ENCODE results near the gene GPR32. TPM values are rescaled to one million over a fixed set of nuclear protein-coding genes. Genes with fewer than 3 reads are reported as not detected.
A peak's percentile ranks its signal among the peaks of the same experiment; 100 is the strongest.
"Not testable (repeated sequence)": the region's sequence is repeated elsewhere in the genome, so short reads cannot be mapped to it uniquely, and the experiment has no call there.

The GPR32 gene
- total RNA-seq, 1 donor from 2014 or later, result not detected

DNA sequence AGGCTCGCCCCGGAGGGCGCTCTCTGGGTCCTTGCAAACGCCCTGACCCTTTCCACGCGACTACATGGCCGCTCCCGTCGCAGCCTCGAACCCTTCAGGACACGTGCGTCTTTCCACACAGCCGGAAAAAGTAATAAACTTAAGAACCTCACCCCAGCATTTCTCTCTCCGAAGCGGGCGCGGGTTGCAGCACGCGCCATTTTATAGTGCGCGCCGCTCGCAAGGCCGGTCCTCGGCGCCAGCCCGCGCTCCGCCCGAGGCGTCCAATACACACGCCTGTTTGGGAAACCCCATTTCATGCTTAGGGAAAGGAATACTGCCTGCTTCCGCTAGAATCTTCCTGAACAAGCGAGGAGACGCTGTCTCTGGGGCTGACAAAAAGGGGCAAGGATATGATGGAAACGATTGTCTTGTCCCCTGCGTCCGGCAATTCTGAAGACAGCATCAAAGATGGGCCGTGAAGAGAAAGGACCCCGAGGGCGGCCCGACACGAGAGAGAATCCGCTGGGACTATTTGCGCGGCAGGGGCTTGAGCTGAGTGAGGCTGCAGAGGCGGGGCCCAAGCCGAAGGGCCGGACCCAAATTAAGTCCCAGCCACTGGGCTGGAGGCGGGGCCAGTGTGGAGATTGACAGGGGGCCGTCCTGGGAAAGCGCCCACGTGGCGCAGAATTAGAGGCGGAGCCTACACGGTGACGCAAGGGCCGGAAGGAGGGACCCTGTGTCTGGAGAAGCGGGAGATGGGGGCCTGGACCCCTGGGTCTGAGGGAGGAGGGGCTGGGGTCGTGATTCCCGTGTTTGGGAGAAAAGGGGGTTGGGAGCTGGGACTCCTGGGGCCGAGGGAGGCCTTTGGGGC lies 34.4 kb downstream of the GPR32 start:
- Mint-ChIP-seq H3K4me3 (ENCODE audit: unreplicated experiment) (peak overlapping the region; percentile 99), H3K9me3 (ENCODE audit: low read depth) (no peaks in the 10 kb centered on the region), H3K27me3 (ENCODE audit: low read depth) (no peaks in the 10 kb centered on the region), H3K27ac (ENCODE audit: unreplicated experiment) (peak overlapping the region; percentile 100), H3K4me1 (ENCODE audit: low read depth) (peaks cover 30% of the 10 kb centered on the region), H3K36me3 (ENCODE audit: low read depth) (peaks cover 10% of the 10 kb centered on the region)
- TF ChIP-seq, protein P1, sequence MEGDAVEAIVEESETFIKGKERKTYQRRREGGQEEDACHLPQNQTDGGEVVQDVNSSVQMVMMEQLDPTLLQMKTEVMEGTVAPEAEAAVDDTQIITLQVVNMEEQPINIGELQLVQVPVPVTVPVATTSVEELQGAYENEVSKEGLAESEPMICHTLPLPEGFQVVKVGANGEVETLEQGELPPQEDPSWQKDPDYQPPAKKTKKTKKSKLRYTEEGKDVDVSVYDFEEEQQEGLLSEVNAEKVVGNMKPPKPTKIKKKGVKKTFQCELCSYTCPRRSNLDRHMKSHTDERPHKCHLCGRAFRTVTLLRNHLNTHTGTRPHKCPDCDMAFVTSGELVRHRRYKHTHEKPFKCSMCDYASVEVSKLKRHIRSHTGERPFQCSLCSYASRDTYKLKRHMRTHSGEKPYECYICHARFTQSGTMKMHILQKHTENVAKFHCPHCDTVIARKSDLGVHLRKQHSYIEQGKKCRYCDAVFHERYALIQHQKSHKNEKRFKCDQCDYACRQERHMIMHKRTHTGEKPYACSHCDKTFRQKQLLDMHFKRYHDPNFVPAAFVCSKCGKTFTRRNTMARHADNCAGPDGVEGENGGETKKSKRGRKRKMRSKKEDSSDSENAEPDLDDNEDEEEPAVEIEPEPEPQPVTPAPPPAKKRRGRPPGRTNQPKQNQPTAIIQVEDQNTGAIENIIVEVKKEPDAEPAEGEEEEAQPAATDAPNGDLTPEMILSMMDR (IDR thresholded peaks at IDR 0.05), result peak; percentile 22
- DNase-seq (ENCODE audit: low spot score), result peak; percentile 100

DNA sequence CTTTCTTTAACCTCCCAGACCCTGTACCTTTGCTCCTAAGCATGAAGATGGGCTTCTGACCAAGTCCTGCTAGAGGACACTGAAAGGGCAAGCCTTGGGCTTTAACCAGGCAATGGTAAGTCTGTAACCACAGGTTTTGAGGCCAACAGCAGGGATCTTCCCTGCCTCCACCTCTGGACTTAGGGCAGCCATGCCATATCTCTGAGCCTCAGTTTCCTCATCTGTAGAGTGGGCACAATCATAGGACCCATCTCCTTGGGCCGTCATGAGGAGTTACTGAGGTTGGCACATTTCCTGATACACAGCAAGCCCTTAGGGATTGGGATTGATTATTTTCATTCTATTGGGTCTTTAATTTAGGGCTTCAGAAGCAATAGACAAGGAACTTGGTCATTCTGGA lies 38.6 kb downstream of the GPR32 start:
- H3K9me3 Mint-ChIP-seq (ENCODE audit: low read depth), result no peaks in the 10 kb centered on the region
- H3K4me1 Mint-ChIP-seq (ENCODE audit: low read depth), result peaks cover 16% of the 10 kb centered on the region
- H3K36me3 Mint-ChIP-seq (ENCODE audit: low read depth), result peaks cover 2% of the 10 kb centered on the region
- no peak overlapping the region for H3K27ac Mint-ChIP-seq (ENCODE audit: unreplicated experiment)
- no peak for DNase-seq (ENCODE audit: low spot score)
- peaks cover 8% of the 10 kb centered on the region for H3K27me3 Mint-ChIP-seq (ENCODE audit: low read depth)
- H3K4me3 Mint-ChIP-seq (ENCODE audit: unreplicated experiment), result no peak overlapping the region
- TF ChIP-seq, protein P1 (IDR thresholded peaks at IDR 0.05), result no peak

DNA sequence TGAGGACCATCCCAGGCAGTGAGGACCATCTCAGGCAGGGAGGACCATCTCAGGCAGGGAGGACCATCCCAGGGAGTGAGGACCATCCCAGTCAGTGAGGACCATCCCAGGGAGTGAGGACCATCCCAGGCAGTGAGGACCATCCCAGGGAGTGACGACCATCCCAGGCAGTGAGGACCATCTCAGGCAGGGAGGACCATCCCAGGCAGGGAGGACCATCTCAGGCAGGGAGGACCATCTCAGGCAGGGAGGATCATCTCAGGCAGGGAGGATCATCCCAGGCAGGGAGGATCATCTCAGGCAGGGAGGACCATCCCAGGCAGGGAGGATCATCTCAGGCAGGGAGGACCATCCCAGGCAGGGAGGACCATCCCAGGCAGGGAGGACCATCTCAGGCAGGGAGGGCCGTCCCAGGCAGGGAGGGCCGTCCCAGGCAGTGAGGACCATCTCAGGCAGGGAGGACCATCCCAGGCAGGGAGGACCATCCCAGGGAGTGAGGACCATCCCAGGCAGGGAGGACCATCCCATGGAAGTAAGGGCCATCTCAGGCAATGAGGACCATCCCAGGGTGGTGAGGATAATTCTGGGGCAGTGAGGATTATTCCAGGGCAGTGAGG lies 41.5 kb downstream of the GPR32 start:
- DNase-seq (ENCODE audit: low spot score); H3K9me3 Mint-ChIP-seq (ENCODE audit: low read depth); H3K36me3 Mint-ChIP-seq (ENCODE audit: low read depth); H3K4me1 Mint-ChIP-seq (ENCODE audit: low read depth); H3K27ac Mint-ChIP-seq (ENCODE audit: unreplicated experiment); H3K4me3 Mint-ChIP-seq (ENCODE audit: unreplicated experiment): not testable (repeated sequence)
- peaks cover 25% of the 10 kb centered on the region for H3K27me3 Mint-ChIP-seq (ENCODE audit: low read depth)

DNA sequence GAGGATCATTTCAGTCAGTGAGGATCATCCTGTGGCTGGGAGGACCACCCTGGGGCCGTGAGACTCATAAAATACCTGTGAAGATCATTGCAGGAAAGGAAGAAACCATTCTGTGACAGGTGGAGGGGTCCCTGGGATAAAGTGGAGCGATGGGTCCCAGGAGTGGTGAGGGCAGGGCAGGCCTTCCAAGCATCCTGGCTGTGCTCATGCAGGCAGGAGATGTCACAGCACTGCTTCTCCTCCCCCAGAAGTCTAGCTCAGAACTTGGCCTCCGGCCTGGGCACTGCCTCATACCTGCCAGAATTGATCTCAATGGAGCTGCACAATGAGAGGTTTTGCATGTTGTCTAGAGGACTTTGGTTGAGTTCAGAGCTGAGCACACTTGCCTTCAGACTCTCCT lies 42.2 kb downstream of the GPR32 start:
- no peaks in the 10 kb centered on the region for H3K4me1 Mint-ChIP-seq (ENCODE audit: low read depth)
- H3K4me3 Mint-ChIP-seq (ENCODE audit: unreplicated experiment), result no peak overlapping the region
- no peaks in the 10 kb centered on the region for H3K9me3 Mint-ChIP-seq (ENCODE audit: low read depth)
- peaks cover 29% of the 10 kb centered on the region for H3K27me3 Mint-ChIP-seq (ENCODE audit: low read depth)
- DNase-seq (ENCODE audit: low spot score), result no peak
- TF ChIP-seq, protein P1 (IDR thresholded peaks at IDR 0.05), result no peak
- H3K36me3 Mint-ChIP-seq (ENCODE audit: low read depth), result peaks cover 1% of the 10 kb centered on the region
- no peak overlapping the region for H3K27ac Mint-ChIP-seq (ENCODE audit: unreplicated experiment)

DNA sequence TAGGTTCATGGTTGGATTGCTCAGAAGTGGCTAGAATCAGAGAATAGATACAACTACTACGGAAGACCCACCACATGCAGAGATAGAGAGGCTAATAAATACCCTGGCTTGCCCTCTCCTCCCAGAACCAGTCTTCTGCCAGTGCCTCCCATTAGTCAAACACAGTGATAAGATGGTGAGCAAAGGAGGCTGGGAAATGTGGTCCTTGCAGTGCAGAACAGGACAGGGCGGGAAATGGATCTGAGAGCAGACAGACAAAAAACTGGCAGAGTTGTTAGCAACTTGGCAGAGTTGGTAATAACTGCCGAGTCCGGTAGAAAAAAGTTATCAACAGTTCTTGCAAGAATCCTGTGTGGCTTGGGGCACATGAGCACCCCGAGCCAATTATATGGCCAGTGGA lies 44.6 kb downstream of the GPR32 start:
- Mint-ChIP-seq H3K9me3 (ENCODE audit: low read depth) (no peaks in the 10 kb centered on the region), H3K27me3 (ENCODE audit: low read depth) (peaks cover 45% of the 10 kb centered on the region), H3K36me3 (ENCODE audit: low read depth) (peaks cover 1% of the 10 kb centered on the region), H3K4me1 (ENCODE audit: low read depth) (peaks cover 7% of the 10 kb centered on the region), H3K27ac (ENCODE audit: unreplicated experiment) (no peak overlapping the region), H3K4me3 (ENCODE audit: unreplicated experiment) (no peak overlapping the region)
- TF ChIP-seq, protein P1 (IDR thresholded peaks at IDR 0.05), result no peak
- DNase-seq (ENCODE audit: low spot score), result no peak

All from chondrocyte (in vitro differentiated cells).